Upper lobe of left lung (tissue), 6 donors: ENCODE results near the gene SIX5. TPM values are rescaled to one million over a fixed set of nuclear protein-coding genes. Genes with fewer than 3 reads are reported as not detected.

Source experiments
- ATAC-seq, 2 donors: fragments of 200-7000 bp; cut with Tn5 transposase; one replicate each; pipeline ENCODE4 v1.9.1; 2022; ENCODE audit warnings: mild to moderate bottlenecking in 2 of 2, moderate library complexity in 2 of 2; ENCODE audit not compliant: low FRiP score in 2 of 2
- DNase-seq, 2 donors: peaks; one replicate each; pipeline ENCODE4 v3.0.0-alpha.2; 2019 to 2020
- H3K27ac ChIP-seq, 4 donors: fragments of 200-600 bp; sonication (generic); one replicate each; pipeline ENCODE4 v1.5.1; 2016 to 2019
- H3K27me3 ChIP-seq, 4 donors: fragments of 200-600 bp; sonication (generic); one replicate each; pipeline ENCODE4 v1.5.1; 2017 to 2019
- H3K36me3 ChIP-seq, 4 donors: fragments of 200-600 bp; sonication (generic); one replicate each; pipeline ENCODE4 v1.5.1; 2016 to 2019
- H3K4me1 ChIP-seq, 4 donors: fragments of 200-600 bp; sonication (generic); one replicate each; pipeline ENCODE4 v1.5.1; 2018 to 2019
- H3K4me3 ChIP-seq, 4 donors: fragments of 200-600 bp; sonication (generic); one replicate each; pipeline ENCODE4 v1.5.1; 2017 to 2019; ENCODE audit warnings: mild to moderate bottlenecking in 2 of 4, moderate library complexity in 1 of 4
- H3K9me3 ChIP-seq, 4 donors: fragments of 200-600 bp; sonication (generic); one replicate each; pipeline ENCODE4 v1.5.1; 2018 to 2019
- EP300 ChIP-seq, 4 donors: sonication (generic); formaldehyde crosslinking; IDR thresholded peaks; one replicate each; pipeline ENCODE4 v1.5.1; 2017; ENCODE audit warnings: antibody characterized with exemption in 4 of 4, control low read depth in 2 of 4
- POLR2A ChIP-seq, 4 donors: fragments of 450-650 bp; IDR thresholded peaks; one replicate each; pipeline ENCODE4 v1.5.1; 2016 to 2017; ENCODE audit warnings: antibody characterized with exemption in 4 of 4, mild to moderate bottlenecking in 2 of 4
- POLR2AphosphoS5 ChIP-seq, 2 donors: sonication (generic); formaldehyde crosslinking; IDR thresholded peaks; one replicate each; pipeline ENCODE4 v1.5.1; 2017; ENCODE audit warnings: antibody characterized with exemption in 2 of 2
- WGBS, 2 donors: methylation state at CpG; one replicate each; pipeline ENCODE4 v1.1.5; 2017 to 2018; 5-methylcytosine and 5-hydroxymethylcytosine counted together
- total RNA-seq, 6 donors: library from RNA; depleted of rRNA in 4 of 6; stranded (reverse); fragments of >200 nt in 4 of 6; gene quantifications; one replicate each; pipeline versions ENCODE4 v1.1.0 to v1.2.1, GENCODE V29; 2016 to 2021
- TF ChIP-seq, protein P1 (sequence below), 6 experiments: fragments of 450-650 bp in 4 of 6; fragments of 200-600 bp in 2 of 6; sonication (generic) in 2 of 6; IDR thresholded peaks; one replicate each; pipeline ENCODE4 v1.5.1; 2016 to 2019; ENCODE audit warnings: antibody characterized with exemption in 6 of 6
- donor health status: DM: no; HTN: no; CAD: no; lungs with moderate emphysema.
- donor health status: DM: no; HTN: yes; CAD: no; lungs with severe emphysema.

SIX5 gene
- total RNA-seq, 6 donors from 2014 or later: 6.2 to 36.7 (median 17.8) TPM

- H3K4me1 ChIP-seq: peaks cover 15 to 38% (median 20%) of the 10 kb centered on the region in 4 donors
- H3K9me3 ChIP-seq: no peaks in the 10 kb centered on the region
- no peak overlapping the region for H3K4me3 ChIP-seq
- peak overlapping the region in 1 of 4 donors; percentile 27 for H3K27ac ChIP-seq
- H3K27me3 ChIP-seq: peaks cover 0 to 3% (median 1%) of the 10 kb centered on the region in 4 donors
- no peak for ATAC-seq
- 75 to 80% methylated on average over 14 of the region's 14 CpGs for WGBS, 2 donors
- no peak for DNase-seq
- no peak for TF ChIP-seq POLR2A (IDR thresholded peaks at IDR 0.05)
- TF ChIP-seq, protein P1, sequence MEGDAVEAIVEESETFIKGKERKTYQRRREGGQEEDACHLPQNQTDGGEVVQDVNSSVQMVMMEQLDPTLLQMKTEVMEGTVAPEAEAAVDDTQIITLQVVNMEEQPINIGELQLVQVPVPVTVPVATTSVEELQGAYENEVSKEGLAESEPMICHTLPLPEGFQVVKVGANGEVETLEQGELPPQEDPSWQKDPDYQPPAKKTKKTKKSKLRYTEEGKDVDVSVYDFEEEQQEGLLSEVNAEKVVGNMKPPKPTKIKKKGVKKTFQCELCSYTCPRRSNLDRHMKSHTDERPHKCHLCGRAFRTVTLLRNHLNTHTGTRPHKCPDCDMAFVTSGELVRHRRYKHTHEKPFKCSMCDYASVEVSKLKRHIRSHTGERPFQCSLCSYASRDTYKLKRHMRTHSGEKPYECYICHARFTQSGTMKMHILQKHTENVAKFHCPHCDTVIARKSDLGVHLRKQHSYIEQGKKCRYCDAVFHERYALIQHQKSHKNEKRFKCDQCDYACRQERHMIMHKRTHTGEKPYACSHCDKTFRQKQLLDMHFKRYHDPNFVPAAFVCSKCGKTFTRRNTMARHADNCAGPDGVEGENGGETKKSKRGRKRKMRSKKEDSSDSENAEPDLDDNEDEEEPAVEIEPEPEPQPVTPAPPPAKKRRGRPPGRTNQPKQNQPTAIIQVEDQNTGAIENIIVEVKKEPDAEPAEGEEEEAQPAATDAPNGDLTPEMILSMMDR (IDR thresholded peaks at IDR 0.05): no peak
- TF ChIP-seq POLR2AphosphoS5 (IDR thresholded peaks at IDR 0.05): no peak
- TF ChIP-seq EP300 (IDR thresholded peaks at IDR 0.05): no peak
- peaks cover 0 to 27% (median 14%) of the 10 kb centered on the region in 4 donors for H3K36me3 ChIP-seq
Observed at GRCh38 chr19:45772130-45772840, 3.2 kb upstream of the SIX5 start.

- ATAC-seq: no peak
- peaks cover 0 to 18% (median 5%) of the 10 kb centered on the region in 4 donors for H3K36me3 ChIP-seq
- peak overlapping the region in 2 of 4 donors; percentile 78 to 86 for H3K4me3 ChIP-seq
- H3K27me3 ChIP-seq: peaks cover 0 to 3% (median 1%) of the 10 kb centered on the region in 4 donors
- H3K27ac ChIP-seq: peak overlapping the region in 3 of 4 donors; percentile 95 to 97 (median 95)
- TF ChIP-seq POLR2AphosphoS5 (IDR thresholded peaks at IDR 0.05): no peak
- TF ChIP-seq, protein P1 (IDR thresholded peaks at IDR 0.05): no peak
- TF ChIP-seq EP300 (IDR thresholded peaks at IDR 0.05): no peak
- no peak for TF ChIP-seq POLR2A (IDR thresholded peaks at IDR 0.05)
- no peaks in the 10 kb centered on the region for H3K9me3 ChIP-seq
- WGBS, 2 donors: 89% methylated on average over 14 to 46 of the region's 46 CpGs
- peaks cover 19 to 47% (median 28%) of the 10 kb centered on the region in 4 donors for H3K4me1 ChIP-seq
- peak in 1 of 2 donors; percentile 89 for DNase-seq
Observed at GRCh38 chr19:45771311-45771933, 2.4 kb upstream of the SIX5 start.

DNA sequence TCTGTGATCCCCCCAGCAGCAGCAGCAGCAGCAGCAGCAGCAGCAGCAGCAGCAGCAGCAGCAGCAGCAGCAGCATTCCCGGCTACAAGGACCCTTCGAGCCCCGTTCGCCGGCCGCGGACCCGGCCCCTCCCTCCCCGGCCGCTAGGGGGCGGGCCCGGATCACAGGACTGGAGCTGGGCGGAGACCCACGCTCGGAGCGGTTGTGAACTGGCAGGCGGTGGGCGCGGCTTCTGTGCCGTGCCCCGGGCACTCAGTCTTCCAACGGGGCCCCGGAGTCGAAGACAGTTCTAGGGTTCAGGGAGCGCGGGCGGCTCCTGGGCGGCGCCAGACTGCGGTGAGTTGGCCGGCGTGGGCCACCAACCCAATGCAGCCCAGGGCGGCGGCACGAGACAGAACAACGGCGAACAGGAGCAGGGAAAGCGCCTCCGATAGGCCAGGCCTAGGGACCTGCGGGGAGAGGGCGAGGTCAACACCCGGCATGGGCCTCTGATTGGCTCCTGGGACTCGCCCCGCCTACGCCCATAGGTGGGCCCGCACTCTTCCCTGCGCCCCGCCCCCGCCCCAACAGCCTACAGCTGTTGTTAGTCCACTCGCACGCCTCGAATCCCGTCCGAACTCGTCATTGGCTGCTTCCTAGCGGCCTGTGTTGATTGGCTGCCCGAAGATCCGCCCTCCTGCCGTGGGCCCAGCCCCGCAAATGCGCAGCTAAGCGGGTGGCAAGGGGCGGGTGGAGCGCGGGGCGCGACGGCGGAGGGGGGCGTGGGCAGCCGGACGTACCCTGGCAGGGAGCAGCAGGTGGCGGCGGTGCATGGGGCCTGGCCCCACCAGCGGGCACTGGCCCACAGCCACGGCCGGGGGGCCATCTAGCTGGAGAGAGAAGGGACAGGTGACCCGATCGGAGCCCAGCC is 1.4 kb upstream of the SIX5 start:
- WGBS, 2 donors: 2 to 11% methylated on average over 10 to 32 of the region's 79 CpGs
- peak; percentile 87 to 93 for ATAC-seq
- Histone ChIP-seq H3K27me3 (peaks cover 0 to 3% (median 1%) of the 10 kb centered on the region in 4 donors), H3K4me1 (peaks cover 23 to 57% (median 33%) of the 10 kb centered on the region in 4 donors), H3K9me3 (no peaks in the 10 kb centered on the region), H3K27ac (peak overlapping the region; percentile 81 to 97 (median 95)), H3K36me3 (peaks cover 0 to 17% (median 4%) of the 10 kb centered on the region in 4 donors), H3K4me3 (peak overlapping the region; percentile 54 to 87 (median 82))
- TF ChIP-seq, protein P1 (IDR thresholded peaks at IDR 0.05): peak; percentile 96 to 99 (median 96)
- TF ChIP-seq POLR2A (IDR thresholded peaks at IDR 0.05) (peak in 2 of 4 donors; percentile 18 to 74), EP300 (IDR thresholded peaks at IDR 0.05) (no peak), POLR2AphosphoS5 (IDR thresholded peaks at IDR 0.05) (peak in 1 of 2 donors; percentile 56)
- DNase-seq: peak; percentile 96 to 98

DNA sequence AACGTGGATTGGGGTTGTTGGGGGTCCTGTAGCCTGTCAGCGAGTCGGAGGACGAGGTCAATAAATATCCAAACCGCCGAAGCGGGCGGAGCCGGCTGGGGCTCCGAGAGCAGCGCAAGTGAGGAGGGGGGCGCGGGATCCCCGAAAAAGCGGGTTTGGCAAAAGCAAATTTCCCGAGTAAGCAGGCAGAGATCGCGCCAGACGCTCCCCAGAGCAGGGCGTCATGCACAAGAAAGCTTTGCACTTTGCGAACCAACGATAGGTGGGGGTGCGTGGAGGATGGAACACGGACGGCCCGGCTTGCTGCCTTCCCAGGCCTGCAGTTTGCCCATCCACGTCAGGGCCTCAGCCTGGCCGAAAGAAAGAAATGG is 754 bp upstream of the SIX5 start:
- ATAC-seq (peak in 1 of 2 donors; percentile 0), DNase-seq (peak; percentile 33 to 84)
- WGBS, 2 donors: 1% methylated on average over 22 to 28 of the region's 28 CpGs
- Histone ChIP-seq H3K36me3 (peaks cover 0 to 14% (median 4%) of the 10 kb centered on the region in 4 donors), H3K27ac (peak overlapping the region; percentile 81 to 97 (median 95)), H3K4me1 (peaks cover 23 to 60% (median 33%) of the 10 kb centered on the region in 4 donors), H3K4me3 (peak overlapping the region; percentile 54 to 87 (median 82)), H3K27me3 (peaks cover 0 to 3% (median 1%) of the 10 kb centered on the region in 4 donors), H3K9me3 (no peaks in the 10 kb centered on the region)
- no peak for TF ChIP-seq POLR2A (IDR thresholded peaks at IDR 0.05)
- TF ChIP-seq EP300 (IDR thresholded peaks at IDR 0.05): no peak
- no peak for TF ChIP-seq POLR2AphosphoS5 (IDR thresholded peaks at IDR 0.05)
- TF ChIP-seq, protein P1 (IDR thresholded peaks at IDR 0.05): no peak
